Measurements from ENCODE around the gene ADRA2A. TPM values are rescaled to one million over a fixed set of nuclear protein-coding genes. Genes with fewer than 3 reads are reported as not detected.

Gene ADRA2A
- total and polyA plus RNA-seq, 5 donors from 2014 or later = 0.22 TPM; not detected in 4

- no peak overlapping the region for H3K4me3 Mint-ChIP-seq
- H3K27ac ChIP-seq (ENCODE audit: insufficient read depth, low read length, poor library complexity, severe bottlenecking) = no peak overlapping the region
- no peak for ATAC-seq (ENCODE audit: low read depth in 2 of 2)
These were observed 17.0 kb downstream of the ADRA2A start for GRCh38 chr10:111093741-111094380.

GRCh38 chr10:111098679-111099437 lies 22.0 kb downstream of the ADRA2A start:
- no peaks in the 10 kb centered on the region for H3K4me1 Mint-ChIP-seq
- no peak overlapping the region for H3K4me3 ChIP-seq (ENCODE audit: low read depth, low read length)
- ATAC-seq (ENCODE audit: low read depth in 2 of 2) = no peak

More at GRCh38 chr10:111093741-111094380, 17.0 kb downstream of the ADRA2A start:
- no peaks in the 10 kb centered on the region for H3K4me1 ChIP-seq (ENCODE audit: control insufficient read depth, insufficient read depth, low read length, poor library complexity, severe bottlenecking)
- H3K36me3 ChIP-seq (ENCODE audit: control insufficient read depth, insufficient read depth, low read length) = no peaks in the 10 kb centered on the region
- no peak overlapping the region for H3K4me3 ChIP-seq (ENCODE audit: low read depth, low read length)
- Mint-ChIP-seq H3K9me3 (peaks cover 0 to 2% (median 0%) of the 10 kb centered on the region in 7 donors), H3K27ac (no peak overlapping the region), H3K4me1 (no peaks in the 10 kb centered on the region), H3K27me3 (peaks cover 28% of the 10 kb centered on the region), H3K36me3 (no peaks in the 10 kb centered on the region)
- no peaks in the 10 kb centered on the region for H3K9me3 ChIP-seq (ENCODE audit: control insufficient read depth in 2 of 2, low read length in 2 of 2)
- no peak for DNase-seq
- peaks cover 8% of the 10 kb centered on the region for H3K27me3 ChIP-seq (ENCODE audit: control insufficient read depth, insufficient read depth, low read length)

DNA sequence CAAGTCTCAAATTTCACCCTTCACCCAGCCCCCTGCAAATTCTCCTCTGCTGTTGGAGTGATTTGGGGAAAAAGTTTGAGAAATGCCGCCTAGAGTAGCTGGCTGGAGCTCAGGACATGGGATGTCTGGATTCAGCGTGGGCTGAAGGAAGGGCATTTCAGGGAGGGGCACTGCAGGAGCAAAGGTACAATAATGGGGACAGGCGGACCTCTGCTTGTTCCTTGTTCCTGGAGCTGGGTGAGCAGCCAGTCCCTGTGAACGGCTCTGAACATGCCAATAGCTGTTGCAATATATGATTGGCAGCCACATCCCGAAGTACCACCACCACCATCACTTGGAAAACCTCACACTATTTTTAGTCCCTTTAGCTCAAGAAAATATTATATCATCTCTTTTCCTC lies 23.4 kb downstream of the ADRA2A start:
- Mint-ChIP-seq H3K4me3 (no peak overlapping the region), H3K9me3 (peaks cover 0 to 2% (median 0%) of the 10 kb centered on the region in 7 donors), H3K36me3 (no peaks in the 10 kb centered on the region), H3K27ac (no peak overlapping the region), H3K27me3 (peaks cover 34% of the 10 kb centered on the region), H3K4me1 (no peaks in the 10 kb centered on the region)
- H3K4me1 ChIP-seq (ENCODE audit: control insufficient read depth, insufficient read depth, low read length, poor library complexity, severe bottlenecking) = no peaks in the 10 kb centered on the region
- no peaks in the 10 kb centered on the region for H3K36me3 ChIP-seq (ENCODE audit: control insufficient read depth, insufficient read depth, low read length)
- no peak overlapping the region for H3K27ac ChIP-seq (ENCODE audit: insufficient read depth, low read length, poor library complexity, severe bottlenecking)
- no peak for DNase-seq
- no peak overlapping the region for H3K4me3 ChIP-seq (ENCODE audit: low read depth, low read length)
- no peak for ATAC-seq (ENCODE audit: low read depth in 2 of 2)
- H3K27me3 ChIP-seq (ENCODE audit: control insufficient read depth, insufficient read depth, low read length) = no peaks in the 10 kb centered on the region
- H3K9me3 ChIP-seq (ENCODE audit: control insufficient read depth in 2 of 2, low read length in 2 of 2) = no peaks in the 10 kb centered on the region

More at GRCh38 chr10:111098679-111099437, 22.0 kb downstream of the ADRA2A start:
- Histone ChIP-seq H3K9me3 (ENCODE audit: control insufficient read depth in 2 of 2, low read length in 2 of 2) (no peaks in the 10 kb centered on the region), H3K4me1 (ENCODE audit: control insufficient read depth, insufficient read depth, low read length, poor library complexity, severe bottlenecking) (no peaks in the 10 kb centered on the region), H3K27me3 (ENCODE audit: control insufficient read depth, insufficient read depth, low read length) (peaks cover 4% of the 10 kb centered on the region), H3K36me3 (ENCODE audit: control insufficient read depth, insufficient read depth, low read length) (no peaks in the 10 kb centered on the region), H3K27ac (ENCODE audit: insufficient read depth, low read length, poor library complexity, severe bottlenecking) (no peak overlapping the region)
- no peaks in the 10 kb centered on the region for H3K36me3 Mint-ChIP-seq
- peaks cover 0 to 2% (median 0%) of the 10 kb centered on the region in 7 donors for H3K9me3 Mint-ChIP-seq
- no peak overlapping the region for H3K4me3 Mint-ChIP-seq
- H3K27ac Mint-ChIP-seq = no peak overlapping the region
- peak in 1 of 3 donors; percentile 3 for DNase-seq
- peaks cover 36% of the 10 kb centered on the region for H3K27me3 Mint-ChIP-seq

DNA sequence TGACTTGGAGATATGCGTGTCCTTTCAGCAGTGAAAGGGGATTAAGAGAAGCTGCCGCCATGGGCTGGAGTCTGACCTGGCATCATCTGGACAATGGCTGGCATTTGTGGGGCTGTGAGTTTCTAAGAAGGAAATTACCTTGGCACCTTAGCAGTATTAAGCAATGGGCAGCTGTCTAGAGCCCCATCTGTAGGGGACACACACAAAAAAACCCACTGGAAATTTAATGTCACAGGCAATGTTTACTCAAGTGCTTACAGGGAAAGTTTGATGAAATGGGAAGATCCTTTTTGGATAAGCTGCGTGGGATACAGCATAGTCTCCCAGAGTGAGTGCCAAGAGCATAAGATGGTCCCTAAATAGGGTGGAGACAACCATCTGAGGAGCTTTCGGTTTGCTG lies 25.0 kb downstream of the ADRA2A start:
- no peak overlapping the region for H3K4me3 ChIP-seq (ENCODE audit: low read depth, low read length)
- H3K9me3 ChIP-seq (ENCODE audit: control insufficient read depth in 2 of 2, low read length in 2 of 2) = no peaks in the 10 kb centered on the region
- no peak overlapping the region for H3K4me3 Mint-ChIP-seq
- H3K27ac Mint-ChIP-seq = no peak overlapping the region
- DNase-seq (no peak), ATAC-seq (ENCODE audit: low read depth in 2 of 2) (no peak)
- H3K9me3 Mint-ChIP-seq = peaks cover 0 to 2% (median 0%) of the 10 kb centered on the region in 7 donors
- no peaks in the 10 kb centered on the region for H3K4me1 ChIP-seq (ENCODE audit: control insufficient read depth, insufficient read depth, low read length, poor library complexity, severe bottlenecking)
- H3K36me3 Mint-ChIP-seq = no peaks in the 10 kb centered on the region
- H3K4me1 Mint-ChIP-seq = no peaks in the 10 kb centered on the region
- no peaks in the 10 kb centered on the region for H3K36me3 ChIP-seq (ENCODE audit: control insufficient read depth, insufficient read depth, low read length)
- H3K27me3 ChIP-seq (ENCODE audit: control insufficient read depth, insufficient read depth, low read length) = no peaks in the 10 kb centered on the region
- H3K27ac ChIP-seq (ENCODE audit: insufficient read depth, low read length, poor library complexity, severe bottlenecking) = no peak overlapping the region
- peaks cover 29% of the 10 kb centered on the region for H3K27me3 Mint-ChIP-seq

GRCh38 chr10:111102359-111102837 lies 25.6 kb downstream of the ADRA2A start:
- Histone ChIP-seq H3K4me3 (ENCODE audit: low read depth, low read length) (no peak overlapping the region), H3K27me3 (ENCODE audit: control insufficient read depth, insufficient read depth, low read length) (no peaks in the 10 kb centered on the region), H3K4me1 (ENCODE audit: control insufficient read depth, insufficient read depth, low read length, poor library complexity, severe bottlenecking) (no peaks in the 10 kb centered on the region), H3K9me3 (ENCODE audit: control insufficient read depth in 2 of 2, low read length in 2 of 2) (no peaks in the 10 kb centered on the region), H3K36me3 (ENCODE audit: control insufficient read depth, insufficient read depth, low read length) (no peaks in the 10 kb centered on the region), H3K27ac (ENCODE audit: insufficient read depth, low read length, poor library complexity, severe bottlenecking) (no peak overlapping the region)
- ATAC-seq (ENCODE audit: low read depth in 2 of 2) = no peak
- Mint-ChIP-seq H3K27me3 (peaks cover 29% of the 10 kb centered on the region), H3K27ac (no peak overlapping the region), H3K4me3 (no peak overlapping the region), H3K36me3 (no peaks in the 10 kb centered on the region), H3K9me3 (peaks cover 0 to 1% (median 0%) of the 10 kb centered on the region in 7 donors), H3K4me1 (no peaks in the 10 kb centered on the region)
- no peak for DNase-seq

DNA sequence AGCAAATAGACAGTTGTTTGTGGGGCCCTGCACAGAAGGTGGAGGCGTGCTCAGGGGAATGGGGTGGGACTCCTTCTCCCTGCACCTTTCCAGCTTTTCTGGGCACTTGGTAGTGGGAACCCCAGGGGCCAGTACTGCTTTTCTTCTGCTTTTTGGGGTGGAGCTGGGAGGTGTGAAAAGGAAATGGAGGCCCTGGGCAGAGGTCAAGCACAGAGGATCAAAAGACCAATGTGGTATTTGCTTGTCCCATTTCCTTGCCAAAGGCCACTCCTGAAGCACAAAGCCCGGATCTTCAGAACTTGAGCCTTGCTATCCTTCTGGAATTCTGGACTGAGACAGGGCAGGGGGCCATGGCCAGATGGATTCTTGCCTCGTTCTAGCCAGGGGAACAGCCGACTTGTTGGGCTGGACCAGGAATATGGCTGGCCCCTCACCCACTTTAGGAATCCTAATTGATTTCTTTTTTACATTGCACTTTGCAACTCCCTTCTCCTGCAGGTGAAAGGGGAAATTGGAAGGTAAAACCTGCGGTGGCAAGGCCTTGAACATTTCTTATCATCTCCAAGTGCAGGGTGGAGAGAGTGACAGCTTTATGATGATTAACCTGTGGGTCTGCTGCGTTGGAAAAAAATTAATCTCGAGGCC lies 26.5 kb downstream of the ADRA2A start:
- Mint-ChIP-seq H3K27me3 (peaks cover 29% of the 10 kb centered on the region), H3K27ac (no peak overlapping the region), H3K36me3 (no peaks in the 10 kb centered on the region), H3K9me3 (no peaks in the 10 kb centered on the region), H3K4me3 (no peak overlapping the region), H3K4me1 (no peaks in the 10 kb centered on the region)
- Histone ChIP-seq H3K4me3 (ENCODE audit: low read depth, low read length) (no peak overlapping the region), H3K27ac (ENCODE audit: insufficient read depth, low read length, poor library complexity, severe bottlenecking) (no peak overlapping the region), H3K4me1 (ENCODE audit: control insufficient read depth, insufficient read depth, low read length, poor library complexity, severe bottlenecking) (no peaks in the 10 kb centered on the region), H3K36me3 (ENCODE audit: control insufficient read depth, insufficient read depth, low read length) (no peaks in the 10 kb centered on the region), H3K9me3 (ENCODE audit: control insufficient read depth in 2 of 2, low read length in 2 of 2) (no peaks in the 10 kb centered on the region), H3K27me3 (ENCODE audit: control insufficient read depth, insufficient read depth, low read length) (no peaks in the 10 kb centered on the region)
- no peak for DNase-seq
- no peak for ATAC-seq (ENCODE audit: low read depth in 2 of 2)

GRCh38 chr10:111104811-111105210 lies 28.0 kb downstream of the ADRA2A start:
- Histone ChIP-seq H3K27me3 (ENCODE audit: control insufficient read depth, insufficient read depth, low read length) (no peaks in the 10 kb centered on the region), H3K4me1 (ENCODE audit: control insufficient read depth, insufficient read depth, low read length, poor library complexity, severe bottlenecking) (no peaks in the 10 kb centered on the region), H3K4me3 (ENCODE audit: low read depth, low read length) (no peak overlapping the region), H3K9me3 (ENCODE audit: control insufficient read depth in 2 of 2, low read length in 2 of 2) (no peaks in the 10 kb centered on the region), H3K27ac (ENCODE audit: insufficient read depth, low read length, poor library complexity, severe bottlenecking) (no peak overlapping the region), H3K36me3 (ENCODE audit: control insufficient read depth, insufficient read depth, low read length) (no peaks in the 10 kb centered on the region)
- no peak overlapping the region for H3K27ac Mint-ChIP-seq
- peaks cover 22% of the 10 kb centered on the region for H3K27me3 Mint-ChIP-seq
- DNase-seq (no peak), ATAC-seq (ENCODE audit: low read depth in 2 of 2) (no peak)
- no peaks in the 10 kb centered on the region for H3K9me3 Mint-ChIP-seq
- H3K4me3 Mint-ChIP-seq = no peak overlapping the region
- H3K4me1 Mint-ChIP-seq = no peaks in the 10 kb centered on the region
- H3K36me3 Mint-ChIP-seq = no peaks in the 10 kb centered on the region
